Panc1 (cell line): ENCODE data around the gene NUP93. TPM values are rescaled to one million over a fixed set of nuclear protein-coding genes. Genes with fewer than 3 reads are reported as not detected.

Experiments
- ATAC-seq: fragments of 200-7000 bp; cut with Tn5 transposase; 2 replicates; pipeline ENCODE4 v1.9.1; 2020; ENCODE audit warnings: mild to moderate bottlenecking, moderate library complexity
- BruUV-seq: library from RNA; stranded (reverse); fragments of 400-500 nt; replicated peaks from 2 replicates; lab custom pipeline; 2021; lab: Mats Ljungman, UMichigan
- CTCF ChIA-PET: fragments of 300-600 bp; sonication (Branson Sonifier 250); formaldehyde crosslinking; loops from one replicate; lab custom pipeline; 2022; ENCODE audit warnings: antibody characterized with exemption; lab: Charles Lee
- POLR2A ChIA-PET: fragments of 300-600 bp; sonication (Branson Sonifier 250); formaldehyde crosslinking; loops from one replicate; lab custom pipeline; 2022; ENCODE audit warnings: antibody characterized with exemption; lab: Charles Lee
- DNase-seq: peaks from one replicate; pipeline ENCODE4 v3.0.0-alpha.2; 2010; ENCODE audit warnings: low read depth, low spot score
- H3K27ac ChIP-seq: 2 replicates; pipeline ENCODE4 v1.5.1; 2011; ENCODE audit warnings: mild to moderate bottlenecking, low read length, inconsistent platforms
- H3K27me3 ChIP-seq: fragments of 200-500 bp; sonication (Bioruptor generic); 2 replicates; pipeline ENCODE4 v1.6.0; 2014; ENCODE audit warnings: low read length, inconsistent platforms; ENCODE audit not compliant: control insufficient read depth, insufficient read depth
- H3K36me3 ChIP-seq: fragments of 200-500 bp; sonication (Bioruptor generic); 2 replicates; pipeline ENCODE4 v1.5.1; 2014; ENCODE audit warnings: inconsistent platforms, mild to moderate bottlenecking, low read length, moderate library complexity; ENCODE audit not compliant: control insufficient read depth, insufficient read depth
- H3K4me1 ChIP-seq: 2 replicates; pipeline ENCODE4 v1.5.1; 2011; ENCODE audit warnings: inconsistent platforms, mild to moderate bottlenecking, low read length, moderate library complexity; ENCODE audit not compliant: control insufficient read depth, insufficient read depth
- H3K4me3 ChIP-seq, 2 experiments: 2 replicates each; pipeline ENCODE4 v1.5.1; 2011 to 2012; ENCODE audit warnings: low read depth in 2 of 2, low read length in 2 of 2, mild to moderate bottlenecking in 2 of 2, inconsistent platforms in 1 of 2, moderate library complexity in 1 of 2
- H3K9me3 ChIP-seq: fragments of 200-500 bp; sonication (Bioruptor generic); 2 replicates; pipeline ENCODE4 v1.5.1; 2014; ENCODE audit warnings: low read depth, mild to moderate bottlenecking, inconsistent platforms, low read length, moderate library complexity; ENCODE audit not compliant: control insufficient read depth, insufficient read depth
- CTCF ChIP-seq: fragments of 450-650 bp; IDR thresholded peaks from 2 replicates; pipeline ENCODE4 v1.5.1; 2017; ENCODE audit warnings: mild to moderate bottlenecking
- POLR2AphosphoS5 ChIP-seq: IDR thresholded peaks from 2 replicates; pipeline ENCODE4 v1.6.1; 2012; ENCODE audit warnings: mild to moderate bottlenecking, low read depth, low read length, moderate library complexity
- REST ChIP-seq, 2 experiments: IDR thresholded peaks; 2 replicates each; pipeline ENCODE4 v1.6.1; 2011 to 2012; ENCODE audit warnings: low read depth in 2 of 2, control low read depth in 1 of 2, low read length in 1 of 2, mild to moderate bottlenecking in 1 of 2, moderate library complexity in 1 of 2; ENCODE audit not compliant: insufficient read depth in 1 of 2
- SIN3A ChIP-seq: IDR thresholded peaks from 2 replicates; pipeline ENCODE4 v1.6.1; 2012; ENCODE audit warnings: low read depth, mild to moderate bottlenecking, low read length, moderate library complexity, borderline replicate concordance; ENCODE audit not compliant: insufficient read depth
- TCF7L2 ChIP-seq: IDR thresholded peaks from 2 replicates; pipeline ENCODE4 v1.6.1; 2011; ENCODE audit warnings: mild to moderate bottlenecking, low read depth, low read length, inconsistent platforms
- in situ Hi-C: cut with HindIII; loops from 2 replicates; pipeline ENCODE4 v1.10.0; 2016; ENCODE audit warnings: low sequenced_read_pairs, low pct_unique_long_range_greater_than_20kb
- intact Hi-C: fragments of 100-400 bp; cut with micrococcal nuclease; formaldehyde crosslinking; loops from one replicate; pipeline ENCODE4 v1.10.0; 2022; ENCODE audit not compliant: unreplicated experiment
- total RNA-seq: library from RNA; stranded (reverse); gene quantifications from one replicate; pipeline ENCODE4 v1.2.1, GENCODE V29; 2021; ENCODE audit not compliant: unreplicated experiment

NUP93 gene
- total RNA-seq, 1 experiment from 2014 or later = 88.5 TPM

GRCh38 chr16:56771558-56772279 is 41.8 kb downstream of the NUP93 start:
- no peak overlapping the region for H3K4me3 ChIP-seq
- in situ Hi-C loops = no loop called here
- no peaks in the 10 kb centered on the region for H3K9me3 ChIP-seq
- H3K4me1 ChIP-seq = no peaks in the 10 kb centered on the region
- no peaks in the 10 kb centered on the region for H3K36me3 ChIP-seq
- H3K27ac ChIP-seq = no peak overlapping the region
- BruUV-seq = no TSS peak
- ChIA-PET CTCF (no interaction called here), POLR2A (interaction anchor here (0.7 kb wide), 1 partner anchor 162 kb away, joined by 3 read pairs; no protein-coding TSS in a partner anchor)
- TF ChIP-seq TCF7L2 (no peak), POLR2AphosphoS5 (no peak), SIN3A (no peak), REST (IDR thresholded peaks at IDR 0.05; ENCODE audit: insufficient read depth in 1 of 2, low read depth in 2 of 2, low read length in 1 of 2) (no peak)
- no peaks in the 10 kb centered on the region for H3K27me3 ChIP-seq
- DNase-seq = no peak
- intact Hi-C loops = no loop called here
- no peak for ATAC-seq

- H3K27ac ChIP-seq = no peak overlapping the region
- DNase-seq (no peak), ATAC-seq (no peak)
- ChIA-PET POLR2A (no interaction called here), CTCF (no interaction called here)
- H3K36me3 ChIP-seq = no peaks in the 10 kb centered on the region
- H3K9me3 ChIP-seq = no peaks in the 10 kb centered on the region
- intact Hi-C loops (no loop called here), in situ Hi-C loops (no loop called here)
- no TSS peak for BruUV-seq
- no peak for TF ChIP-seq SIN3A
- TF ChIP-seq REST (IDR thresholded peaks at IDR 0.05; ENCODE audit: insufficient read depth in 1 of 2, low read depth in 2 of 2, low read length in 1 of 2) = no peak
- no peak for TF ChIP-seq CTCF
- TF ChIP-seq POLR2AphosphoS5 = no peak
- H3K27me3 ChIP-seq = no peaks in the 10 kb centered on the region
- H3K4me3 ChIP-seq = no peak overlapping the region
- H3K4me1 ChIP-seq = no peaks in the 10 kb centered on the region
Measured at GRCh38 chr16:56773532-56773931, 43.6 kb downstream of the NUP93 start.
